ENCODE results near the gene LDLRAD4.

The LDLRAD4 gene

GRCh38 chr18:13289481-13290205, 71.1 kb downstream of the LDLRAD4 start:
- TF ChIP-seq, protein P1, sequence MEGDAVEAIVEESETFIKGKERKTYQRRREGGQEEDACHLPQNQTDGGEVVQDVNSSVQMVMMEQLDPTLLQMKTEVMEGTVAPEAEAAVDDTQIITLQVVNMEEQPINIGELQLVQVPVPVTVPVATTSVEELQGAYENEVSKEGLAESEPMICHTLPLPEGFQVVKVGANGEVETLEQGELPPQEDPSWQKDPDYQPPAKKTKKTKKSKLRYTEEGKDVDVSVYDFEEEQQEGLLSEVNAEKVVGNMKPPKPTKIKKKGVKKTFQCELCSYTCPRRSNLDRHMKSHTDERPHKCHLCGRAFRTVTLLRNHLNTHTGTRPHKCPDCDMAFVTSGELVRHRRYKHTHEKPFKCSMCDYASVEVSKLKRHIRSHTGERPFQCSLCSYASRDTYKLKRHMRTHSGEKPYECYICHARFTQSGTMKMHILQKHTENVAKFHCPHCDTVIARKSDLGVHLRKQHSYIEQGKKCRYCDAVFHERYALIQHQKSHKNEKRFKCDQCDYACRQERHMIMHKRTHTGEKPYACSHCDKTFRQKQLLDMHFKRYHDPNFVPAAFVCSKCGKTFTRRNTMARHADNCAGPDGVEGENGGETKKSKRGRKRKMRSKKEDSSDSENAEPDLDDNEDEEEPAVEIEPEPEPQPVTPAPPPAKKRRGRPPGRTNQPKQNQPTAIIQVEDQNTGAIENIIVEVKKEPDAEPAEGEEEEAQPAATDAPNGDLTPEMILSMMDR (IDR thresholded peaks at IDR 0.05; ENCODE audit: low read depth, low read length) = no peak

GRCh38 chr18:13290856-13291271, 72.3 kb downstream of the LDLRAD4 start:
- TF ChIP-seq, protein P1 (IDR thresholded peaks at IDR 0.05; ENCODE audit: low read depth, low read length) = no peak
- H3K4me3 ChIP-seq (ENCODE audit: low read depth, low read length) = no peak overlapping the region

More at GRCh38 chr18:13289481-13290205, 71.1 kb downstream of the LDLRAD4 start:
- no peak overlapping the region for H3K4me3 ChIP-seq (ENCODE audit: low read depth, low read length)

- TF ChIP-seq, protein P1 (IDR thresholded peaks at IDR 0.05; ENCODE audit: low read depth, low read length) = no peak
- no peak overlapping the region for H3K4me3 ChIP-seq (ENCODE audit: low read depth, low read length)
Measured at GRCh38 chr18:13291299-13291698, 72.7 kb downstream of the LDLRAD4 start.

DNA sequence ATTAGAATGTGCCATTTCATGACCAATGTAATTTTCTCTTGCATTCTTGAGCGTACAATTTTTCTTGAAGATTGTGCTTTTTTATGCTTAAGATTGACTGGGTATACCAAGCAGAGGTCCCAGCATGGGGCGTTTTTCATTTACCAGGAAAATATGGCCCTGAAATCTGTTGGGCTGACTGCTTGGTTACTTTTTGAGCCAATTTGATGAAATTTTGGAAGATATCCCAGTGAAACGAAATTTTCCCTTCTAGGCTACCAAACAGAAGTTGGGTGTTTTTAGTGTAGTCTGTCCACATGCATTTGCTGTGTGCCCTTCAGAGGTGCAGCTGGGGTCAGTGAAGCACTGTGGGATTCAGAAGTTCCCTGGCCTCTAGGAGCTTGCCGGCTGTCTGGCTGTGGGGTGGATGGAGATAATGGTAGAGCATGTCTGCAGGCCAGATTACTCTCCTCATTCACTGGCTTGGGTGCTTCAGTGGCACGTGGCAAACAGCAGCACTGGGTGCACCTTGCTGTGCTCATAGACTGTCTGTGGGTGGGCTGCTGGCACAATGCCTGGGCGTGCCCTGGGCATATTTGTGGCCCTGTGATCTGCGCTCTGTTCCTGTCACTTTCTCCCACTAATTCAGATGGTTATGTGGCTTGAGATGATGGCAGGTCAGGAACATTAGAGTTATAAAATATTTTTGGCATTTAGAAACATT, 73.3 kb downstream of the LDLRAD4 start:
- TF ChIP-seq, protein P1 (IDR thresholded peaks at IDR 0.05; ENCODE audit: low read depth, low read length) = no peak
- no peak overlapping the region for H3K4me3 ChIP-seq (ENCODE audit: low read depth, low read length)

- TF ChIP-seq, protein P1 (IDR thresholded peaks at IDR 0.05; ENCODE audit: low read depth, low read length) = no peak
- no peak overlapping the region for H3K4me3 ChIP-seq (ENCODE audit: low read depth, low read length)
Measured at GRCh38 chr18:13292736-13293135, 74.2 kb downstream of the LDLRAD4 start.

GRCh38 chr18:13294309-13294708, 75.7 kb downstream of the LDLRAD4 start:
- TF ChIP-seq, protein P1 (IDR thresholded peaks at IDR 0.05; ENCODE audit: low read depth, low read length) = no peak
- H3K4me3 ChIP-seq (ENCODE audit: low read depth, low read length) = no peak overlapping the region

DNA sequence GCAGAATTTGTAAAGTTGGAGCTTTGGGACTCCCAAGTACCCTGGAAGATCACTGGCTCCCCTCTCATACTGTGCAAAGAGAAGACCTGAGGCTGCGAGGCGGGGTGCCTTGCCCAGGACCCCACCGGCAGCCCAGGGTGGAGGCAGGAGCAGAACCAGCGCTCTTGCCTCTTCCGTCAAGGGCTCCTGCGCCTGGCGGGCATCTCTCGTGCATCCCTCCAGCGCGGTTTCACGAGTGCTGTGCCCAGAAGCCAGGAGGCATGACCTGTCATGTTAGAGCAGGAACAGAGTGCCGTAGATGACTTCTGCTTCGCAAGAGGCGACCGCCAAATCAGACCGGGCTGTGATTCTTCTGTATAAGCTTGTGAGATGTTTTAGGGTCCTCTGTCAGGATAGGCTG, 77.3 kb downstream of the LDLRAD4 start:
- TF ChIP-seq, protein P1 (IDR thresholded peaks at IDR 0.05; ENCODE audit: low read depth, low read length) = no peak
- H3K4me3 ChIP-seq (ENCODE audit: low read depth, low read length) = no peak overlapping the region
